Activated naive CD4-positive, alpha-beta T cell (primary cell): ENCODE data around the gene ABHD3.
"Not testable (repeated sequence)": the region's sequence is repeated elsewhere in the genome, so short reads cannot be mapped to it uniquely, and the experiment has no call there.

Source experiments
- DNase-seq, 4 experiments: peaks; one replicate each; lab custom pipeline; 2025; lab: John Stamatoyannopoulos, UW

ABHD3 gene

GRCh38 chr18:21704603-21705364 is at the start of gene ABHD3:
TSS of gene ABHD3 (minus strand) at chr18:21704774. CDS start at chr18:21704665, 109 bp downstream.
- peak; percentile 58 to 87 (median 78) for DNase-seq

- DNase-seq = no peak
Measured at GRCh38 chr18:21747764-21748693, 43.5 kb upstream of the ABHD3 start.

- no peak for DNase-seq
Measured at GRCh38 chr18:21747268-21747667, 42.7 kb upstream of the ABHD3 start.

- DNase-seq = no peak
Measured at GRCh38 chr18:21745231-21745630, 40.7 kb upstream of the ABHD3 start.

- no peak for DNase-seq
Measured at GRCh38 chr18:21743166-21743832, 38.7 kb upstream of the ABHD3 start.

GRCh38 chr18:21742315-21742687 is 37.7 kb upstream of the ABHD3 start:
- no peak for DNase-seq

GRCh38 chr18:21741562-21742314 is 37.2 kb upstream of the ABHD3 start:
- peak in 2 of 4 experiments; percentile 2 to 8 for DNase-seq

GRCh38 chr18:21741312-21741561 is 36.7 kb upstream of the ABHD3 start:
- peak in 1 of 4 experiments; percentile 20 for DNase-seq

GRCh38 chr18:21740538-21741311 is 36.2 kb upstream of the ABHD3 start, which contains the start of gene MIB1:
TSS of gene MIB1 (plus strand) at chr18:21740792. CDS start at chr18:21741584, 792 bp downstream.
- DNase-seq = peak; percentile 95 to 98 (median 96)

- no peak for DNase-seq
Measured at GRCh38 chr18:21739604-21740537, 35.3 kb upstream of the ABHD3 start.

- not testable (repeated sequence) for DNase-seq
Measured at GRCh38 chr18:21736926-21737325, 32.4 kb upstream of the ABHD3 start.

GRCh38 chr18:21735452-21736015 is 31.0 kb upstream of the ABHD3 start:
- peak in 1 of 4 experiments; percentile 5 for DNase-seq

GRCh38 chr18:21733011-21733410 is 28.4 kb upstream of the ABHD3 start:
- no peak for DNase-seq

- no peak for DNase-seq
Measured at GRCh38 chr18:21727702-21728101, 23.1 kb upstream of the ABHD3 start.

GRCh38 chr18:21725201-21725600 is 20.6 kb upstream of the ABHD3 start:
- no peak for DNase-seq

GRCh38 chr18:21722687-21723086 is 18.1 kb upstream of the ABHD3 start:
- DNase-seq = no peak

- DNase-seq = no peak
Measured at GRCh38 chr18:21714474-21714873, 9.9 kb upstream of the ABHD3 start.

- not testable (repeated sequence) for DNase-seq
Measured at GRCh38 chr18:21707130-21707529, 2.6 kb upstream of the ABHD3 start.

GRCh38 chr18:21706386-21706865 is 1.9 kb upstream of the ABHD3 start:
- DNase-seq = no peak
